SK-N-SH (cell line): ENCODE data around the gene SOD1. TPM values are rescaled to one million over a fixed set of nuclear protein-coding genes. Genes with fewer than 3 reads are reported as not detected.

Source experiments
- CTCF ChIA-PET: fragments of 300-600, 350-600 bp; formaldehyde crosslinking; extraction: SDS; loops from one replicate; lab custom pipeline; 2021; lab: Yijun Ruan, JAX
- POLR2A ChIA-PET: fragments of 350-600 bp; sonication (Branson Sonifier 250); formaldehyde crosslinking; extraction: SDS; loops from one replicate; lab custom pipeline; 2020; ENCODE audit warnings: antibody characterized with exemption, inconsistent platforms; lab: Yijun Ruan, JAX
- DNase-seq: peaks from one replicate; pipeline ENCODE4 v3.0.0; 2012
- H2AFZ ChIP-seq: fragments of 200-600 bp; sonication (generic); 2 replicates; pipeline ENCODE4 v1.8.1; 2016; ENCODE audit warnings: antibody characterized with exemption, mild to moderate bottlenecking, low read depth
- H3F3A ChIP-seq: fragments of 200-600 bp; sonication (generic); replicated peaks from 2 replicates; pipeline ENCODE3; 2016; ENCODE audit warnings: antibody characterized with exemption, mild to moderate bottlenecking; ENCODE audit not compliant: insufficient read depth
- H3K27ac ChIP-seq, 2 experiments: fragments of 200-500 bp in 1 of 2; fragments of 200-600 bp in 1 of 2; sonication (Bioruptor generic) in 1 of 2; sonication (generic), shearing (Covaris generic) in 1 of 2; 2 replicates each; pipeline versions ENCODE4 v1.5.1 to v1.6.1; 2014 to 2016; ENCODE audit warnings: low read depth in 2 of 2, inconsistent platforms in 1 of 2, low read length in 1 of 2, mild to moderate bottlenecking in 1 of 2, mixed read lengths in 1 of 2
- H3K27me3 ChIP-seq: fragments of 200-600 bp; sonication (generic), shearing (Covaris generic); 2 replicates; pipeline ENCODE4 v1.6.1; 2016; ENCODE audit warnings: mixed run types; ENCODE audit not compliant: insufficient read depth
- H3K36me3 ChIP-seq, 2 experiments: fragments of 200-500 bp in 1 of 2; fragments of 200-600 bp in 1 of 2; sonication (Bioruptor generic) in 1 of 2; sonication (generic) in 1 of 2; replicated peaks in 1 of 2; 2 replicates each; pipeline versions ENCODE3 to v1.5.1; 2014 to 2016; ENCODE audit warnings: low read length in 1 of 2, mild to moderate bottlenecking in 1 of 2; ENCODE audit not compliant: insufficient read depth in 2 of 2, control insufficient read depth in 1 of 2
- H3K4me1 ChIP-seq, 2 experiments: fragments of 200-500 bp in 1 of 2; fragments of 200-600 bp in 1 of 2; sonication (Bioruptor generic) in 1 of 2; sonication (generic), shearing (Covaris generic) in 1 of 2; 2 replicates each; pipeline versions ENCODE4 v1.5.1 to v1.6.1; 2014 to 2016; ENCODE audit warnings: low read depth in 1 of 2, low read length in 1 of 2, mixed run types in 1 of 2; ENCODE audit not compliant: insufficient read depth in 2 of 2, control insufficient read depth in 1 of 2
- H3K4me2 ChIP-seq: fragments of 200-600 bp; sonication (generic), shearing (Covaris generic); 2 replicates; pipeline ENCODE4 v1.6.1; 2017; ENCODE audit warnings: mixed run types
- H3K4me3 ChIP-seq, 2 experiments: fragments of 200-500 bp in 1 of 2; fragments of 200-600 bp in 1 of 2; sonication (Bioruptor generic) in 1 of 2; sonication (generic), shearing (Covaris generic) in 1 of 2; 2 replicates each; pipeline versions ENCODE4 v1.5.1 to v1.8.1; 2014 to 2016; ENCODE audit warnings: low read depth in 2 of 2, inconsistent platforms in 1 of 2, low read length in 1 of 2, mild to moderate bottlenecking in 1 of 2, mixed read lengths in 1 of 2, moderate library complexity in 1 of 2
- H3K79me2 ChIP-seq: fragments of 200-600 bp; sonication (generic); 2 replicates; pipeline ENCODE4 v1.8.1; 2017; ENCODE audit warnings: mild to moderate bottlenecking; ENCODE audit not compliant: insufficient read depth
- H3K9ac ChIP-seq: fragments of 200-600 bp; sonication (generic); 2 replicates; pipeline ENCODE4 v1.6.1; 2017; ENCODE audit warnings: mixed run types
- H3K9me2 ChIP-seq: fragments of 200-600 bp; sonication (generic); 2 replicates; pipeline ENCODE4 v1.6.1; 2017; ENCODE audit warnings: mixed run types
- H3K9me3 ChIP-seq: fragments of 200-600 bp; sonication (generic); 2 replicates; pipeline ENCODE4 v1.6.1; 2017; ENCODE audit warnings: mixed run types, mild to moderate bottlenecking, moderate library complexity
- H4K20me1 ChIP-seq: fragments of 200-600 bp; sonication (generic); 2 replicates; pipeline ENCODE4 v1.6.1; 2017; ENCODE audit warnings: mild to moderate bottlenecking, mixed run types; ENCODE audit not compliant: insufficient read depth
- CTCF ChIP-seq: fragments of 200-600 bp; sonication (generic); IDR thresholded peaks from 2 replicates; pipeline ENCODE4 v1.6.1; 2017; ENCODE audit warnings: antibody characterized with exemption, mild to moderate bottlenecking, moderate library complexity
- EP300 ChIP-seq, 2 experiments: IDR thresholded peaks; 2 replicates each; pipeline versions ENCODE4 v1.4.0 to v1.6.1; 2012; ENCODE audit warnings: borderline replicate concordance in 1 of 2, low read depth in 1 of 2, low read length in 1 of 2
- FOSL2 ChIP-seq: IDR thresholded peaks from 2 replicates; pipeline ENCODE4 v1.4.0; 2012; ENCODE audit warnings: low read depth, mild to moderate bottlenecking, moderate library complexity, borderline replicate concordance
- FOXJ3 ChIP-seq: sonication (generic); formaldehyde crosslinking; IDR thresholded peaks from 2 replicates; pipeline ENCODE4 v1.5.1; 2020; ENCODE audit warnings: mild to moderate bottlenecking, missing genetic modification reagents
- FOXM1 ChIP-seq: IDR thresholded peaks from 2 replicates; pipeline ENCODE4 v1.4.0; 2012; ENCODE audit warnings: low read depth, mild to moderate bottlenecking
- GABPA ChIP-seq: IDR thresholded peaks from 2 replicates; pipeline ENCODE4 v1.4.0; 2012; ENCODE audit warnings: low read depth, mild to moderate bottlenecking
- GATA2 ChIP-seq: sonication (generic); formaldehyde crosslinking; IDR thresholded peaks from 2 replicates; pipeline ENCODE4 v1.5.0; 2020; ENCODE audit warnings: mild to moderate bottlenecking, missing genetic modification reagents
- JUND ChIP-seq: IDR thresholded peaks from 2 replicates; pipeline ENCODE4 v1.4.0; 2012
- MAX ChIP-seq: IDR thresholded peaks from 2 replicates; pipeline ENCODE4 v1.4.0; 2012; ENCODE audit warnings: low read depth
- MEF2A ChIP-seq: IDR thresholded peaks from 2 replicates; pipeline ENCODE4 v1.4.0; 2012; ENCODE audit warnings: low read depth, borderline replicate concordance
- NFIC ChIP-seq: IDR thresholded peaks from 2 replicates; pipeline ENCODE4 v1.4.0; 2012; ENCODE audit warnings: borderline replicate concordance
- PBX3 ChIP-seq: IDR thresholded peaks from 2 replicates; pipeline ENCODE4; 2012
- POLR2AphosphoS5 ChIP-seq: IDR thresholded peaks from 2 replicates; pipeline ENCODE4 v1.6.1; 2012; ENCODE audit warnings: low read depth, low read length
- RFX5 ChIP-seq: IDR thresholded peaks from 2 replicates; pipeline ENCODE4 v1.6.1; 2012; ENCODE audit warnings: mild to moderate bottlenecking, improper control_type of control experiment, low read length
- RXRA ChIP-seq: IDR thresholded peaks from 2 replicates; pipeline ENCODE4 v1.4.0; 2012; ENCODE audit warnings: low read depth, mild to moderate bottlenecking, borderline replicate concordance
- SMC3 ChIP-seq: IDR thresholded peaks from 2 replicates; pipeline ENCODE4 v1.6.1; 2012; ENCODE audit warnings: low read depth, low read length, improper control_type of control experiment
- TCF12 ChIP-seq: IDR thresholded peaks from 2 replicates; pipeline ENCODE4 v1.4.0; 2012
- TEAD4 ChIP-seq: IDR thresholded peaks from 2 replicates; pipeline ENCODE4 v1.4.0; 2012; ENCODE audit warnings: mild to moderate bottlenecking, borderline replicate concordance; ENCODE audit not compliant: insufficient read depth
- USF1 ChIP-seq: IDR thresholded peaks from 2 replicates; pipeline ENCODE4 v1.4.0; 2012; ENCODE audit warnings: low read depth, borderline replicate concordance
- ZBTB33 ChIP-seq: IDR thresholded peaks from 2 replicates; pipeline ENCODE4 v1.4.0; 2012; ENCODE audit warnings: low read depth, borderline replicate concordance
- WGBS: methylation state at CpG from one replicate; pipeline ENCODE4 v1.1.6; 2017; ENCODE audit warnings: low lambda C conversion rate; 5-methylcytosine and 5-hydroxymethylcytosine counted together
- polyA plus RNA-seq, 3 experiments: library from polyadenylated mRNA; depleted of rRNA; stranded (reverse); fragments of >200 nt; gene quantifications; 2 replicates each; pipeline ENCODE4 v1.2.3, GENCODE V29; 2012

SOD1 gene
- polyA plus RNA-seq, 1 of the 3 experiments (the other 2 are of a cell fraction) = 572 TPM

- peaks cover 2% of the 10 kb centered on the region; the same call in 1 of the 2 replicates for H4K20me1 ChIP-seq
- DNase-seq = no peak
- H3K4me1 ChIP-seq = no peaks in the 10 kb centered on the region; a peak in 1 of 4 replicates
- H3K4me3 ChIP-seq = no peak overlapping the region
- no peak overlapping the region for H3K9ac ChIP-seq
- no peaks in the 10 kb centered on the region for H3K9me3 ChIP-seq
- H3K27me3 ChIP-seq = no peaks in the 10 kb centered on the region
- no peak overlapping the region for H2AFZ ChIP-seq
- ChIA-PET CTCF (no interaction called here), POLR2A (no interaction called here)
- 99% methylated on average over 10 of the region's 17 CpGs for WGBS
- TF ChIP-seq FOXJ3 (CRISPR knock-in tag) = no peak
- TF ChIP-seq FOSL2 = no peak
- TF ChIP-seq TCF12 = no peak
- TF ChIP-seq RXRA = no peak
- TF ChIP-seq MEF2A = no peak
- no peak for TF ChIP-seq RFX5
- TF ChIP-seq GABPA = no peak
- TF ChIP-seq USF1 = no peak
- no peak for TF ChIP-seq FOXM1
- no peak for TF ChIP-seq GATA2 (CRISPR knock-in tag)
- TF ChIP-seq JUND = no peak
- TF ChIP-seq EP300 (IDR thresholded peaks at IDR 0.05; ENCODE audit: borderline replicate concordance in 1 of 2, low read depth in 1 of 2, low read length in 1 of 2) = no peak
- TF ChIP-seq ZBTB33 = no peak
- TF ChIP-seq TEAD4 = no peak
- no peak for TF ChIP-seq SMC3
- no peaks in the 10 kb centered on the region for H3K9me2 ChIP-seq
- H3K27ac ChIP-seq = no peak overlapping the region
- H3K79me2 ChIP-seq = peaks cover 7% of the 10 kb centered on the region; the same call in 1 of the 2 replicates
- H3K4me2 ChIP-seq = no peak overlapping the region
- peaks cover 47 to 66% of the 10 kb centered on the region in 2 experiments for H3K36me3 ChIP-seq
- H3F3A ChIP-seq = peaks cover 34% of the 10 kb centered on the region
Measured at GRCh38 chr21:31671931-31672330, 12.4 kb downstream of the SOD1 start.

- 96% methylated on average over 3 of the region's 3 CpGs for WGBS
- no peak for DNase-seq
- Histone ChIP-seq H3F3A (peaks cover 24% of the 10 kb centered on the region), H3K9me2 (no peaks in the 10 kb centered on the region), H3K36me3 (peaks cover 39 to 55% of the 10 kb centered on the region in 2 experiments), H3K9me3 (no peaks in the 10 kb centered on the region), H3K4me2 (no peak overlapping the region), H2AFZ (no peak overlapping the region), H3K27me3 (no peaks in the 10 kb centered on the region), H3K4me3 (no peak overlapping the region), H3K27ac (no peak overlapping the region), H3K79me2 (0 out of 2 replicates have a peak, but pooled peaks cover under 1% of the 10 kb centered on the region), H3K4me1 (no peaks in the 10 kb centered on the region), H4K20me1 (no peaks in the 10 kb centered on the region), H3K9ac (no peak overlapping the region)
- POLR2A ChIA-PET = no interaction called here
- CTCF ChIA-PET = interaction anchor here (0.5 kb wide), 1 partner anchor 60 kb away, joined by 4 read pairs; no protein-coding TSS in a partner anchor
- TF ChIP-seq POLR2AphosphoS5 (no peak), NFIC (no peak), GABPA (no peak), MAX (no peak), ZBTB33 (no peak), PBX3 (no peak), RXRA (no peak), CTCF (no peak), FOXJ3 (CRISPR knock-in tag) (no peak)
Measured at GRCh38 chr21:31673321-31673912, 13.9 kb downstream of the SOD1 start.
